GM12872 (cell line): Measurements from ENCODE around the gene KANTR.

ENCODE experiments used
- TF ChIP-seq, protein P1 (sequence below): IDR thresholded peaks from 3 replicates; pipeline ENCODE4 v1.5.1; 2011; ENCODE audit warnings: low read depth, mild to moderate bottlenecking, low read length, moderate library complexity; ENCODE audit not compliant: insufficient read depth

Gene KANTR

DNA sequence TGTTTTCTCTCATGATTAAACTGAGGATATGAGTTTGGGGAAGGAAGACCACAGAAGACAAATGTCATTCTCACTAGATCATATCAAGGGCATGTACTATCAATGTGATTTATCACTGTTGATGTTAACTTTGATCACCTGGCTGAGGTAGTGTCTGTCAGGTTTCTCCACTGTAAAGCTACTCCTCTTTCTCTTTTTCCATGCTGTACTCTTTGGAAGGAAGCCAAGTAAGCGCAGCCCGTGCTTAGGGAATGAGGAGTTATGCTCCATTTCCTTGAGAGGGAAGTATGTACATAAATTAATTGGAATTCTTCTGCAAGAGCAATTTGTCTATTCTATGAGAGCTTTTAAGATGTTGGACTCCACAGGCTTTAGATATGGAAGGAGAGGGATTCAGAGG lies 4.0 kb upstream of the KANTR start:
- TF ChIP-seq, protein P1, sequence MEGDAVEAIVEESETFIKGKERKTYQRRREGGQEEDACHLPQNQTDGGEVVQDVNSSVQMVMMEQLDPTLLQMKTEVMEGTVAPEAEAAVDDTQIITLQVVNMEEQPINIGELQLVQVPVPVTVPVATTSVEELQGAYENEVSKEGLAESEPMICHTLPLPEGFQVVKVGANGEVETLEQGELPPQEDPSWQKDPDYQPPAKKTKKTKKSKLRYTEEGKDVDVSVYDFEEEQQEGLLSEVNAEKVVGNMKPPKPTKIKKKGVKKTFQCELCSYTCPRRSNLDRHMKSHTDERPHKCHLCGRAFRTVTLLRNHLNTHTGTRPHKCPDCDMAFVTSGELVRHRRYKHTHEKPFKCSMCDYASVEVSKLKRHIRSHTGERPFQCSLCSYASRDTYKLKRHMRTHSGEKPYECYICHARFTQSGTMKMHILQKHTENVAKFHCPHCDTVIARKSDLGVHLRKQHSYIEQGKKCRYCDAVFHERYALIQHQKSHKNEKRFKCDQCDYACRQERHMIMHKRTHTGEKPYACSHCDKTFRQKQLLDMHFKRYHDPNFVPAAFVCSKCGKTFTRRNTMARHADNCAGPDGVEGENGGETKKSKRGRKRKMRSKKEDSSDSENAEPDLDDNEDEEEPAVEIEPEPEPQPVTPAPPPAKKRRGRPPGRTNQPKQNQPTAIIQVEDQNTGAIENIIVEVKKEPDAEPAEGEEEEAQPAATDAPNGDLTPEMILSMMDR: no peak

DNA sequence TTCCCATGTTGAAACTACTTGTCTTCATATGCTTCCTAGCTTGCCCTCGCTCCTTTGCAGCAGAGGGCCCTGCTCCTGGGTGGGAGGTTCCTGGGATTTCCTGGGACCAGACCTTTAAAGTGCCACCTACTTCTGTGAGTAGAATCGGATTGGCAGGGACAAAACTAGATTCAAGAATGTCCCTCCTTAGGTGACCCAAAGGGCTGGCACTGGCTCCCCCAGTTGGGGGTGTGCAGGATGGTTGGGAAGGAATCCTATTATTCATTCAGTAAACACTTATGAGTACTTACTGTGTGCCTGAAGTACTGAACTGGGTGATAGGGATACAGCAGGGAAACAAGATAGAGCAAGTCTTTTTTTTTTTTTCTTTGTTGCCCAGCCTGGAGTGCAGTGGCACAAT lies 2.6 kb upstream of the KANTR start:
- TF ChIP-seq, protein P1: no peak

DNA sequence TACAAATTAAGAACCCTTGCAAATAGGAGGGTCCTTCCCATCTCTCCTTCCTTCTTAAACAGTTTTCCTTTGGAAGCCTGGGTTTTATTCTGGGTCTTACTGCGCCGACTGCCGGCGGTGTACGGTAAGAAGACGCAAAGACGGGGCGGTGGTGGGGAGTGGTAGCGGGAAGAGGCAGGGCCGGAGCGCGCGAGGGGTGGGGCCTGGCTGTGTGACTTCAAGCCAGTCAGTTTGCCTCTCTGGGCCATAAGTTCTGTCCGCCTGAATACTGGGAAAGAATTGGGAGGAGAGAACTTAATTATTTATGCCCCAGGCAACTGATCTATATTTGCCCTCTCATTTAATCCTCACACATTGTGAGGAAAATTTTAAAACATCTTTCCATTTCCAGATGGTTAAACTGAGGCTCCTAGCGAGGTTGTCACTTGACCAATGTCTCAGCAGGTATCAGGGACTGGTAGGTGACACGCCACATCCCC lies 726 bp upstream of the KANTR start:
- TF ChIP-seq, protein P1: peak; percentile 55

DNA sequence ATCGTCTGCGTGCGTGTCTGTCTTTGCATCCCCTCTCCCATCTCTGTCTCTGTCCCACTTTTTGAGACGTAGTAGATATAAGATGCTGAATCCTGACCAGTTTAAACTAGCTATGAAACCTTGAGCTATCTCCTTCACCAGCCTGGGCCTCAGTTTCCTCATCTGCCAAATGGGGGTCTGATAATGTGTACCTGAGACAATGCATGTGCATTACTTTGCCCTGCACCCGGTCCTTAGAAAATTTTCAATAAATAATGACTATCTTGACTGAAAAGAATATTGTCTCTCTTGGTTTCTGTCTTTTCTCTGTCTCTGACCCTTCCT lies 602 bp downstream of the KANTR start:
- TF ChIP-seq, protein P1: no peak

DNA sequence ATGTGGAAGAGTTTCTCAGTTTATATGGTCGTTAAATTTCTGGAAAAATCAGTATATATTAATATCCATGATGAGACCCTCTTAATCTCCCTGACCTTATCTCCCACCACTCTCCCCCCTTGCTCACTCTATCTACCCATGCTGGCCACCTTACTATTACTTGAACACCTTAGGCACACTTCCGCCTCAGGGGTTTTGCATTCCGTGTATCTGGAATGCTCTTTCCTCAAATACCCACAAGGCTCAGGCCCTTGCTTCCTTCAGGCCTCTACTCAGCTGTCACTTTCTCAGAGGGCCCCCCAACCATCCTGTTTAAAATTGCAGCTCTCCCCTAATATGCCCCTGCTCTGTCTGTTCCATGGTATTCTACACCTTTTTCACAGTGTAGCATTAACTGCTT lies 1.9 kb downstream of the KANTR start:
- TF ChIP-seq, protein P1: no peak

DNA sequence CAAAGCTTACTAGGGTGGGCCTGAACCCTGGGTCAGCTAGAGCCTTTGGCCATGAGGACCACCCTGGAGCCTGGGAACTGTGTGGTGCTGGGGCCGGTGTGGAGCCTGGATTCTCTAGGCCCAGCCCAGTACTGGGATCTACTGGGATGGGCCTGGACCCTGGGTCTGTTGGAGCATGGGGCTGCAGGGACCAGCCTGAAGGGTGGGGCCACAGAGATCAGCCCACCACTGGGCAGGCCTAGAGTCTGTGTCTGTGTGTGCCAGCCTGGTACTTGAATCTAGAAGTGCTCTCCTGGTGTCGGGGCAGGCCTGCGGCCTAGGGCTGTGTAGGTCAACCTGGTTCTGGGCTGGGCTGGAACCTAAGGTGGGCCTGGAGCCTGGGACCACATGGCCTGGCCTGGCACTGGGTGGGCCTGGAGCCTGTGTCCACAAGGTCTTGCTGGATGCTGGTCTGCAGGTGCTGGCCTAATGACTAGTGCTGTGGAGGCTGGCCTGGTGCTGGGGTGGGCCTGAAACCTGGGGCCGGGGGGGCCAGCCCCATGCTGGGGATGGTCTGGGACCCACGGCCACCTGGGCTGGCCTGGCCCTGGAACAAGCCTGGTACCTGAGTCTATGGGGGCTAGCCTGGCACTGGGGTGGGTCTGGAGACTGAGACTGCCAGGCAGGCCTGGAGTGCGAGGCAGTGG lies 21.1 kb downstream of the KANTR start:
- TF ChIP-seq, protein P1: no peak

DNA sequence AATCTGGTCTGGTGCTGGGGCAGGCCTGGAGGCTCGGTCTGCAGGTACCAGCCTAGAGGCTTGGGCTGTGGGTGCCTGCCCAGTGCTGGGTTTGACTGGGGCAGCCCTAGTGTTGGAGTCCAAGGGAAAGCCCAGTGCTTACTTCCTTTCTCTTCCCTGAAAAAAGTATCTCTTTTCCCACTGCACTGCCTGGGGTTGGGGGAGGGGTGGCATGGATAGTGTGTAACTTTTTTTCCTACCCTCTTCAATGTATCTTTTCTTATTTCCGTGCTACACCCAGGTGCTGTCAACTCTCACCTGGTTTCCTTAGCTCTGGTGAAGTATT lies 21.6 kb downstream of the KANTR start:
- TF ChIP-seq, protein P1: no peak

DNA sequence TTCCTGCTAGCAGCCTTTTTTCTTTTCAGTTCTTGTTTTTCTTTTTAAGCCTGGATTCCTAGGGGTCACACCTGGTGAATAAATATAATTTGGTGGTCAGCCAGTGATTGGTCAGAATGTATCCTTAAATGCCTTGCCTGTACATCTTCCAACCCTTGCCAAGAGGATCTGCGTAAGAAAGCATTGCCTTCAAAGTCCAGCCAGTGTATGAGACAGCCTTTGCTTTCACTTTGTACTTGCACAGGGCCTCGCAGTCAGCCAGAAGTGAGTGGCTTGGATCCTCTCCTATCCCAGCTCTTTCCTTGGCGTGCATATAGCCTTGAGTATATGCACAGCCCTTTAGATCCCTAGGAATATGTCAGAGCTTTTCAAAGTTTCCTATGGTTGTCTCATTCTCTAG lies 22.2 kb downstream of the KANTR start:
- TF ChIP-seq, protein P1: no peak
